ENCODE results near the gene RB1. TPM values are rescaled to one million over a fixed set of nuclear protein-coding genes. Genes with fewer than 3 reads are reported as not detected.

RB1 gene
- total and polyA plus RNA-seq, 4 donors: 10.0 to 69.9 (median 26.1) TPM

- 79 to 80% methylated on average over 4 of the region's 4 CpGs for WGBS, 2 donors
- H3K9me3 ChIP-seq (ENCODE audit: control insufficient read depth in 4 of 4, insufficient read depth in 3 of 4, low read length in 3 of 4): no peaks in the 10 kb centered on the region
- DNase-seq (no peak), ATAC-seq (ENCODE audit: insufficient read depth, low FRiP score) (no peak)
- H3K9ac ChIP-seq (ENCODE audit: insufficient read depth in 1 of 2, low read length in 2 of 2): no peak overlapping the region
- H3K4me1 ChIP-seq (ENCODE audit: control insufficient read depth in 5 of 5, insufficient read depth in 5 of 5, low read length in 5 of 5): peaks cover 0 to 8% (median 0%) of the 10 kb centered on the region in 5 donors
- H3K36me3 ChIP-seq (ENCODE audit: control insufficient read depth in 4 of 4, insufficient read depth in 4 of 4, low read length in 4 of 4): no peaks in the 10 kb centered on the region
- no peaks in the 10 kb centered on the region for H3K27me3 ChIP-seq (ENCODE audit: control insufficient read depth in 3 of 3, insufficient read depth in 3 of 3, low read length in 2 of 3)
- no peak overlapping the region for H3K27ac ChIP-seq (ENCODE audit: low read depth in 1 of 2, low read length in 1 of 2)
- no peak for TF ChIP-seq CTCF (IDR thresholded peaks at IDR 0.05; ENCODE audit: control extremely low read depth, extremely low read depth)
- H3K4me3 ChIP-seq: no peak overlapping the region
Measured at GRCh38 chr13:48292650-48293049, 10.9 kb upstream of the RB1 start.

DNA sequence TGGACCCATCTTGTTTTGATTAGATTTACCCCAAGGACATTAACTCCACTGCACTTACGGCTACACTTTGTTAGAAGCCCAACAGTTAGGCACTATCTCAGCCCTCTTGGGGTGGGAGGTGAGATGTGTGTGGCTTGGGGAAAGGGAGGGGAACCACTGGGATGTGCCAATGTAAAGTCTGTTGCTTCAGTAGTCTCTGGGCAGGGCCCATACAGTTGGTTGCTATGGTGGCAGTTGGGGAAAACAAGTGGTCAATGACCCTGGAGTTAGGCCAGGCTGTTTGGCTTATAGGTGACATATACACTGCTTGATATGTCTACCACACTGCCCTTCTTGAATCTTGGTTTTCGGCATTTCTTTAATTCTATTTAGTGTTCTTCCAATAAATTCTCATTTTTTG lies 8.9 kb upstream of the RB1 start:
- no peak for TF ChIP-seq CTCF (IDR thresholded peaks at IDR 0.05; ENCODE audit: control extremely low read depth, extremely low read depth)

DNA sequence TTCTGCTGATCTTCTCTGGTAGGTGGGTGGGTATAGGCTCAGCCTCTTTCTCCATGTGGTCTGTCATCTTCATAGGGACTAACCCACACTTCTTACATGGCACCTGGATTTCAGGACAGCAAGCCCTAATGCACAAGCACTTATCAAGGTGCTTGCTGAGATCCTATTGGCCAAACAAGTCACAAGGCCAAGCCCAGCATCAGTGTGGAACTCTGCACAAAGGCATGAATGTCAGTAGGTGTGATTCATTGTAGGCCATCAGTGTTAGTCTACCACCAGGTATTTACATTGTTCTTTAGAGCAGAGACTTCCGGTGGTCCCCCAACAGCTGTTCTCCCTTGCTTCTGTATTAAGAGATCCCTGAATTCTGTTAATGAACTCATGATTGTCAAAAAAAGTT lies 8.3 kb upstream of the RB1 start:
- Histone ChIP-seq H3K4me3 (no peak overlapping the region), H3K27me3 (ENCODE audit: control insufficient read depth in 3 of 3, insufficient read depth in 3 of 3, low read length in 2 of 3) (no peaks in the 10 kb centered on the region), H3K9ac (ENCODE audit: insufficient read depth in 1 of 2, low read length in 2 of 2) (no peak overlapping the region), H3K27ac (ENCODE audit: low read depth in 1 of 2, low read length in 1 of 2) (no peak overlapping the region), H3K4me1 (ENCODE audit: control insufficient read depth in 5 of 5, insufficient read depth in 5 of 5, low read length in 5 of 5) (peaks cover 0 to 8% (median 0%) of the 10 kb centered on the region in 5 donors), H3K36me3 (ENCODE audit: control insufficient read depth in 4 of 4, insufficient read depth in 4 of 4, low read length in 4 of 4) (no peaks in the 10 kb centered on the region), H3K9me3 (ENCODE audit: control insufficient read depth in 4 of 4, insufficient read depth in 3 of 4, low read length in 3 of 4) (no peaks in the 10 kb centered on the region)
- no peak for TF ChIP-seq CTCF (IDR thresholded peaks at IDR 0.05; ENCODE audit: control extremely low read depth, extremely low read depth)
- 92 to 100% methylated on average over 1 of the region's 1 CpG for WGBS, 2 donors
- no peak for DNase-seq
- ATAC-seq (ENCODE audit: insufficient read depth, low FRiP score): no peak

More for the DNA sequence above, 8.9 kb upstream of the RB1 start:
- H3K9ac ChIP-seq (ENCODE audit: insufficient read depth in 1 of 2, low read length in 2 of 2): no peak overlapping the region
- DNase-seq: no peak
- no peaks in the 10 kb centered on the region for H3K27me3 ChIP-seq (ENCODE audit: control insufficient read depth in 3 of 3, insufficient read depth in 3 of 3, low read length in 2 of 3)
- 96 to 100% methylated on average over 2 of the region's 2 CpGs for WGBS, 2 donors
- ATAC-seq (ENCODE audit: insufficient read depth, low FRiP score): no peak
- H3K4me3 ChIP-seq: no peak overlapping the region
- H3K9me3 ChIP-seq (ENCODE audit: control insufficient read depth in 4 of 4, insufficient read depth in 3 of 4, low read length in 3 of 4): no peaks in the 10 kb centered on the region
- no peaks in the 10 kb centered on the region for H3K36me3 ChIP-seq (ENCODE audit: control insufficient read depth in 4 of 4, insufficient read depth in 4 of 4, low read length in 4 of 4)
- no peak overlapping the region for H3K27ac ChIP-seq (ENCODE audit: low read depth in 1 of 2, low read length in 1 of 2)
- H3K4me1 ChIP-seq (ENCODE audit: control insufficient read depth in 5 of 5, insufficient read depth in 5 of 5, low read length in 5 of 5): peaks cover 0 to 8% (median 0%) of the 10 kb centered on the region in 5 donors

- Histone ChIP-seq H3K27ac (ENCODE audit: low read depth in 1 of 2, low read length in 1 of 2) (no peak overlapping the region), H3K4me3 (no peak overlapping the region), H3K9ac (ENCODE audit: insufficient read depth in 1 of 2, low read length in 2 of 2) (no peak overlapping the region), H3K36me3 (ENCODE audit: control insufficient read depth in 4 of 4, insufficient read depth in 4 of 4, low read length in 4 of 4) (peaks cover 0 to 2% (median 0%) of the 10 kb centered on the region in 4 donors), H3K27me3 (ENCODE audit: control insufficient read depth in 3 of 3, insufficient read depth in 3 of 3, low read length in 2 of 3) (no peaks in the 10 kb centered on the region), H3K9me3 (ENCODE audit: control insufficient read depth in 4 of 4, insufficient read depth in 3 of 4, low read length in 3 of 4) (no peaks in the 10 kb centered on the region), H3K4me1 (ENCODE audit: control insufficient read depth in 5 of 5, insufficient read depth in 5 of 5, low read length in 5 of 5) (peaks cover 0 to 8% (median 0%) of the 10 kb centered on the region in 5 donors)
- DNase-seq (no peak), ATAC-seq (ENCODE audit: insufficient read depth, low FRiP score) (no peak)
- WGBS, 2 donors: 70 to 77% methylated on average over 2 of the region's 2 CpGs
- no peak for TF ChIP-seq CTCF (IDR thresholded peaks at IDR 0.05; ENCODE audit: control extremely low read depth, extremely low read depth)
Measured at GRCh38 chr13:48296528-48296927, 7.0 kb upstream of the RB1 start.

Measured in lung (tissue), 12 donors.